Activated CD8-positive, alpha-beta T cell treated with anti-CD3 and anti-CD28 coated beads for 36 hours (primary cell): Measurements from ENCODE around the gene ENTR1. TPM values are rescaled to one million over a fixed set of nuclear protein-coding genes. Genes with fewer than 3 reads are reported as not detected.
"Not testable (repeated sequence)": the region's sequence is repeated elsewhere in the genome, so short reads cannot be mapped to it uniquely, and the experiment has no call there.

ENCODE experiments used
- ATAC-seq: fragments of 200-7000 bp; cut with Tn5 transposase; one replicate; pipeline ENCODE4 v1.10.0; 2021; ENCODE audit warnings: mild to moderate bottlenecking, moderate library complexity
- CTCF ChIA-PET: fragments of 350-600 bp; sonication (Branson Sonifier 250); formaldehyde crosslinking; loops from one replicate; lab custom pipeline; 2021; ENCODE audit warnings: antibody characterized with exemption; lab: Charles Lee
- POLR2A ChIA-PET: fragments of 350-600 bp; sonication (Branson Sonifier 250); formaldehyde crosslinking; loops from one replicate; lab custom pipeline; 2021; ENCODE audit warnings: antibody characterized with exemption; lab: Charles Lee
- DNase-seq: peaks from one replicate; pipeline ENCODE4 v3.0.0-alpha.2; 2020
- H3K27ac Mint-ChIP-seq: one replicate; pipeline ENCODE4 v1.8.0; 2021; ENCODE audit warnings: mild to moderate bottlenecking, mixed read lengths
- H3K27me3 Mint-ChIP-seq: one replicate; pipeline ENCODE4 v1.8.0; 2021; ENCODE audit warnings: mixed read lengths
- H3K36me3 Mint-ChIP-seq: one replicate; pipeline ENCODE4 v1.8.0; 2021; ENCODE audit warnings: low read depth, mixed read lengths
- H3K4me1 Mint-ChIP-seq: one replicate; pipeline ENCODE4 v1.8.0; 2021; ENCODE audit warnings: low read depth, mixed read lengths
- H3K4me3 Mint-ChIP-seq: one replicate; pipeline ENCODE4 v1.8.0; 2021; ENCODE audit warnings: mild to moderate bottlenecking, moderate library complexity, mixed read lengths
- H3K9me3 Mint-ChIP-seq: one replicate; pipeline ENCODE4 v1.8.0; 2021; ENCODE audit warnings: mixed read lengths
- CTCF ChIP-seq: fragments of 200-600 bp; IDR thresholded peaks from one replicate; pipeline ENCODE4 v1.8.0; 2022; ENCODE audit warnings: antibody characterized with exemption, mild to moderate bottlenecking
- intact Hi-C: fragments of 100-400 bp; cut with micrococcal nuclease; formaldehyde crosslinking; loops from one replicate; pipeline ENCODE4 v1.10.0; 2022
- total RNA-seq, 2 experiments: library from RNA; stranded (reverse); gene quantifications; one replicate each; pipeline ENCODE4 v1.2.3, GENCODE V29; 2021

ENTR1 gene
- total RNA-seq, 2 experiments from 2014 or later: 65.9 to 66.8 TPM

DNA sequence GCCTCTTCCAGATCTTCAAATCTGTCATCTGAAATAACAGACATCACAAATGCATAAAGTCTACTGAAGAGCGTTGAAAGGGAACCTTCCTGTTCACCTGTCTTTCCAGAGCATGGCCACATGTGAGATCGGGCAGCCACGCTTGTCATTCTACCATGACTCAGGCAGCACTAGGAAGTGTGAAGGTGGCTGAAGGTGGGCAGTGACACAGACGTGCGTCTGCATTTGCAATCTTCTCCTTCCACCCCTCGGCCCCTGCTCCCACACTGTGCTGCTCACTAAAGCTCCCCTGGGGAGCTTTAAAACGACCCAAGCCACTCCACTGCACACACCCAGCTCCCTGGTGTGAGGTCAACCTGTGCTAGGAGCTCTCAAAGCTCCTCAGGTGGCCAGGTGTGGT is 2.5 kb downstream of the ENTR1 start:
- DNase-seq: peak; percentile 23
- H3K27ac Mint-ChIP-seq: no peak overlapping the region
- POLR2A ChIA-PET: interaction anchor here (0.9 to 1.5 kb wide), 2 partner anchors 9 to 10 kb away, joined by 3 to 5 read pairs; no protein-coding TSS in a partner anchor
- no peaks in the 10 kb centered on the region for H3K9me3 Mint-ChIP-seq
- no peaks in the 10 kb centered on the region for H3K27me3 Mint-ChIP-seq
- H3K4me3 Mint-ChIP-seq: no peak overlapping the region
- ATAC-seq: no peak
- peaks cover 66% of the 10 kb centered on the region for H3K36me3 Mint-ChIP-seq
- H3K4me1 Mint-ChIP-seq: peaks cover 70% of the 10 kb centered on the region
- TF ChIP-seq CTCF: no peak
- intact Hi-C loops: loop anchor here (10.0 kb wide), 1 partner anchor 93 kb away; no protein-coding TSS in a partner anchor
- CTCF ChIA-PET: interaction anchor here (1.3 kb wide), 1 partner anchor 31 kb away, joined by 5 read pairs; no protein-coding TSS in a partner anchor

- intact Hi-C loops: loop anchor here (10.0 kb wide), 1 partner anchor 92 kb away; no protein-coding TSS in a partner anchor
- CTCF ChIA-PET, H3K4me3 Mint-ChIP-seq, H3K27me3 Mint-ChIP-seq, DNase-seq, H3K9me3 Mint-ChIP-seq, POLR2A ChIA-PET, ATAC-seq, H3K27ac Mint-ChIP-seq: not testable (repeated sequence)
- peaks cover 71% of the 10 kb centered on the region for H3K4me1 Mint-ChIP-seq
- H3K36me3 Mint-ChIP-seq: peaks cover 66% of the 10 kb centered on the region
Observed at GRCh38 chr9:136407061-136407460, 3.4 kb downstream of the ENTR1 start.

GRCh38 chr9:136405904-136406303 is 4.5 kb downstream of the ENTR1 start:
- intact Hi-C loops: loop anchor here (10.0 kb wide), 1 partner anchor 91 kb away; no protein-coding TSS in a partner anchor
- not testable (repeated sequence) for H3K27me3 Mint-ChIP-seq

DNA sequence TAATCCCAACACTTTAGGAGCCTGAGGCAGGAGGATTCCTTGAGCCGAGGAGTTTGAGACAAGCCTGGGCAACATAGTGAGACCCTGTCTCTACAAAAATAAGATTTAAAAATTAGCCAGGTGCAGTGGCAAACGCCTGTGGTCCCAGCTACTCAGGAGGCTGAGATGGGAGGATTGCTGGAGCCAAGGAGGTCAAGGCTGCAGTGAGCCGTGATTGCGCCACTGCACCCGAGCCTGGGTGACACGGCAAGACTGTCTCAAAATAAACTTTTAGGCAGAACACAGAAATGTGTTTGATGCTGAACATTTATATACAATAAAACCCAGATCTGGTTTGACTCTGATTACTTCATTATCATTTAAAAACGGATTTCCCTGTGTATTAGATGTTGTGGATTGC is 4.9 kb downstream of the ENTR1 start:
- ATAC-seq: no peak
- no peaks in the 10 kb centered on the region for H3K9me3 Mint-ChIP-seq
- peak overlapping the region; percentile 32 for H3K27ac Mint-ChIP-seq
- no peaks in the 10 kb centered on the region for H3K27me3 Mint-ChIP-seq
- TF ChIP-seq CTCF: no peak
- H3K36me3 Mint-ChIP-seq: peaks cover 64% of the 10 kb centered on the region
- no peak overlapping the region for H3K4me3 Mint-ChIP-seq
- CTCF ChIA-PET: no interaction called here
- POLR2A ChIA-PET: interaction anchor here (1.0 kb wide), 1 partner anchor 9 kb away, joined by 3 read pairs; no protein-coding TSS in a partner anchor
- intact Hi-C loops: loop anchor here (10.0 kb wide), 1 partner anchor 91 kb away; no protein-coding TSS in a partner anchor
- DNase-seq: no peak
- H3K4me1 Mint-ChIP-seq: peaks cover 66% of the 10 kb centered on the region

More at GRCh38 chr9:136405904-136406303, 4.5 kb downstream of the ENTR1 start:
- ATAC-seq, H3K4me3 Mint-ChIP-seq, DNase-seq, H3K9me3 Mint-ChIP-seq, CTCF ChIA-PET: not testable (repeated sequence)
- Mint-ChIP-seq H3K27ac (peak overlapping the region; percentile 32), H3K36me3 (peaks cover 63% of the 10 kb centered on the region), H3K4me1 (peaks cover 64% of the 10 kb centered on the region)
- POLR2A ChIA-PET: interaction anchor here (1.0 kb wide), 1 partner anchor 10 kb away, joined by 3 read pairs; no protein-coding TSS in a partner anchor

GRCh38 chr9:136404801-136405136 is 5.6 kb downstream of the ENTR1 start:
- peak overlapping the region; percentile 90 for H3K27ac Mint-ChIP-seq
- H3K27me3 Mint-ChIP-seq: no peaks in the 10 kb centered on the region
- POLR2A ChIA-PET: interaction anchor here (1.0 kb wide), 1 partner anchor 8 kb away, joined by 3 read pairs; no protein-coding TSS in a partner anchor
- DNase-seq: no peak
- ATAC-seq: no peak
- no peaks in the 10 kb centered on the region for H3K9me3 Mint-ChIP-seq
- CTCF ChIA-PET: no interaction called here
- TF ChIP-seq CTCF: no peak
- intact Hi-C loops: loop anchor here (10.0 kb wide), 1 partner anchor 90 kb away; no protein-coding TSS in a partner anchor
- H3K4me1 Mint-ChIP-seq: peaks cover 64% of the 10 kb centered on the region
- peaks cover 62% of the 10 kb centered on the region for H3K36me3 Mint-ChIP-seq
- H3K4me3 Mint-ChIP-seq: peak overlapping the region; percentile 63
